ENCODE measurements around the gene FANCG.

The FANCG gene

GRCh38 chr9:35060548-35061207, 19.1 kb downstream of the FANCG start:
- no peak for DNase-seq (ENCODE audit: low spot score)

- no peak for DNase-seq (ENCODE audit: low spot score)
Measured at GRCh38 chr9:35059438-35059837, 20.3 kb downstream of the FANCG start.

GRCh38 chr9:35057271-35057620, 22.5 kb downstream of the FANCG start:
- no peak for DNase-seq (ENCODE audit: low spot score)

- DNase-seq (ENCODE audit: low spot score) = no peak
Measured at GRCh38 chr9:35056571-35057270, 23.0 kb downstream of the FANCG start.

- no peak for DNase-seq (ENCODE audit: low spot score)
Measured at GRCh38 chr9:35054871-35055644, 24.7 kb downstream of the FANCG start.

- DNase-seq (ENCODE audit: low spot score) = no peak
Measured at GRCh38 chr9:35054185-35054835, 25.4 kb downstream of the FANCG start.

- DNase-seq (ENCODE audit: low spot score) = peak; percentile 59
Measured at GRCh38 chr9:35051069-35051967, 28.4 kb downstream of the FANCG start.

GRCh38 chr9:35048511-35048910, 31.2 kb downstream of the FANCG start:
- DNase-seq (ENCODE audit: low spot score) = no peak

GRCh38 chr9:35044071-35044470, 35.7 kb downstream of the FANCG start:
- DNase-seq (ENCODE audit: low spot score) = no peak

GRCh38 chr9:35042891-35043545, 36.7 kb downstream of the FANCG start:
- no peak for DNase-seq (ENCODE audit: low spot score)

- DNase-seq (ENCODE audit: low spot score) = peak; percentile 26
Measured at GRCh38 chr9:35042081-35042604, 37.6 kb downstream of the FANCG start.

GRCh38 chr9:35035851-35036701, 43.7 kb downstream of the FANCG start:
- no peak for DNase-seq (ENCODE audit: low spot score)

- DNase-seq (ENCODE audit: low spot score) = no peak
Measured at GRCh38 chr9:35033101-35033500, 46.6 kb downstream of the FANCG start.

- no peak for DNase-seq (ENCODE audit: low spot score)
Measured at GRCh38 chr9:35029852-35030251, 49.9 kb downstream of the FANCG start.

- DNase-seq (ENCODE audit: low spot score) = no peak
Measured at GRCh38 chr9:35029241-35029640, 50.5 kb downstream of the FANCG start.

GRCh38 chr9:35028341-35028740, 51.4 kb downstream of the FANCG start:
- no peak for DNase-seq (ENCODE audit: low spot score)

- no peak for DNase-seq (ENCODE audit: low spot score)
Measured at GRCh38 chr9:35027860-35028259, 51.9 kb downstream of the FANCG start.

- no peak for DNase-seq (ENCODE audit: low spot score)
Measured at GRCh38 chr9:35027374-35027773, 52.4 kb downstream of the FANCG start.

- no peak for DNase-seq (ENCODE audit: low spot score)
Measured at GRCh38 chr9:35026671-35027070, 53.1 kb downstream of the FANCG start.

Data from HuH-7 (cell line).